Measurements from ENCODE around the gene PAN3. TPM values are rescaled to one million over a fixed set of nuclear protein-coding genes. Genes with fewer than 3 reads are reported as not detected.
A peak's percentile ranks its signal among the peaks of the same experiment; 100 is the strongest.

PAN3 gene
- total RNA-seq, 1 experiment from 2014 or later = 48.5 TPM

DNA sequence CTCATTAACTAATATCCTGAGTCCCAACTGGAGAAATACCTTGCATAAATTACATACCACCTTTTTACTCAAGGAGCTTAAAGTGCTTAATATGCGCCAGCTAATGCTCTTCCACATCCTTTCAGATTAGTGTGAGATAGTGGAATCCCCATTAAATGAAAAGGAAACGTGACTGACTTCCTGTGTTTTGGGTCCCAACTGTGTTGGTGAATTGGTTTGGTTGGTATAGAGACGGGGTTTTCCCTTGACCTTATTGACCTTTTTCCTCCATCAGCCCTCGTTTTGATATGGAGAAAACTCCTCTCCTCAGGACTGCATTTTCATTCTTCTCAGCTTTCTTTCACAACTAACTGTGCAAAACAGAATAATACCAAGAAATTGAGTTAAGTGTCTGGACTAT is 163.5 kb downstream of the PAN3 start:
- H3K4me1 Mint-ChIP-seq = peaks cover 45 to 51% of the 10 kb centered on the region in 2 experiments

More for the DNA sequence above, 163.5 kb downstream of the PAN3 start:
- Mint-ChIP-seq H3K36me3 (ENCODE audit: insufficient read depth in 1 of 3, low read depth in 3 of 3) (peaks cover 16 to 24% (median 21%) of the 10 kb centered on the region in 3 experiments; a peak in 6 of 7 replicates), H3K9me3 (no peaks in the 10 kb centered on the region; a peak in 1 of 5 replicates), H3K27ac (peak overlapping the region in 1 of 3 experiments; percentile 4; a peak in 2 of 7 replicates), H3K27me3 (ENCODE audit: low read depth) (no peaks in the 10 kb centered on the region; the same call in 1 of the 2 replicates), H3K4me3 (peak overlapping the region in 1 of 2 experiments; percentile 19; a peak in 1 of 5 replicates)
- TF ChIP-seq, protein P1, sequence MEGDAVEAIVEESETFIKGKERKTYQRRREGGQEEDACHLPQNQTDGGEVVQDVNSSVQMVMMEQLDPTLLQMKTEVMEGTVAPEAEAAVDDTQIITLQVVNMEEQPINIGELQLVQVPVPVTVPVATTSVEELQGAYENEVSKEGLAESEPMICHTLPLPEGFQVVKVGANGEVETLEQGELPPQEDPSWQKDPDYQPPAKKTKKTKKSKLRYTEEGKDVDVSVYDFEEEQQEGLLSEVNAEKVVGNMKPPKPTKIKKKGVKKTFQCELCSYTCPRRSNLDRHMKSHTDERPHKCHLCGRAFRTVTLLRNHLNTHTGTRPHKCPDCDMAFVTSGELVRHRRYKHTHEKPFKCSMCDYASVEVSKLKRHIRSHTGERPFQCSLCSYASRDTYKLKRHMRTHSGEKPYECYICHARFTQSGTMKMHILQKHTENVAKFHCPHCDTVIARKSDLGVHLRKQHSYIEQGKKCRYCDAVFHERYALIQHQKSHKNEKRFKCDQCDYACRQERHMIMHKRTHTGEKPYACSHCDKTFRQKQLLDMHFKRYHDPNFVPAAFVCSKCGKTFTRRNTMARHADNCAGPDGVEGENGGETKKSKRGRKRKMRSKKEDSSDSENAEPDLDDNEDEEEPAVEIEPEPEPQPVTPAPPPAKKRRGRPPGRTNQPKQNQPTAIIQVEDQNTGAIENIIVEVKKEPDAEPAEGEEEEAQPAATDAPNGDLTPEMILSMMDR (conservative IDR thresholded peaks at IDR 0.05) = no peak
- H4K8ac ChIP-seq (replicated peaks; ENCODE audit: insufficient read length, low read depth, low read length) = no peak overlapping the region
- H4K91ac ChIP-seq (ENCODE audit: insufficient read length, low read depth, low read length) = no peak overlapping the region
- no peak overlapping the region for H2BK15ac ChIP-seq (ENCODE audit: low read depth, low read length)
- peaks cover 5% of the 10 kb centered on the region; the same call in 1 of the 2 replicates for H3K4me1 ChIP-seq (ENCODE audit: insufficient read depth, low read length)
- H3K27me3 ChIP-seq (ENCODE audit: insufficient read depth, low read length) = no peaks in the 10 kb centered on the region
- H3K23ac ChIP-seq (ENCODE audit: insufficient read length, low read depth, low read length) = no peak overlapping the region
- no peak overlapping the region for H3K4me2 ChIP-seq (ENCODE audit: insufficient read depth, insufficient read length, low read length)
- no peak overlapping the region for H3K4ac ChIP-seq (ENCODE audit: low read depth, low read length)
- no peak for DNase-seq
- H4K5ac ChIP-seq (ENCODE audit: insufficient read length, low read depth, low read length) = no peak overlapping the region
- no peaks in the 10 kb centered on the region for H3K9me3 ChIP-seq (ENCODE audit: control insufficient read depth, low read depth, low read length)
- no peaks in the 10 kb centered on the region for H3K79me2 ChIP-seq (ENCODE audit: insufficient read depth, low read length)
- H2BK12ac ChIP-seq (ENCODE audit: insufficient read length, low read depth, low read length) = no peak overlapping the region
- H3K14ac ChIP-seq (ENCODE audit: insufficient read depth, low read length) = no peak overlapping the region
- H3K18ac ChIP-seq (ENCODE audit: insufficient read length, low read depth, low read length) = no peak overlapping the region
- H3K27ac ChIP-seq (ENCODE audit: insufficient read length, low read depth, low read length) = no peak overlapping the region
- no peak overlapping the region for H2BK120ac ChIP-seq (ENCODE audit: low read depth, low read length, poor library complexity, severe bottlenecking)
- no peak overlapping the region for H2BK5ac ChIP-seq (ENCODE audit: insufficient read length, low read length)
- no peak overlapping the region for H3T11ph ChIP-seq (ENCODE audit: low read length)
- H3K79me1 ChIP-seq (ENCODE audit: insufficient read depth, low read depth, low read length, poor library complexity, severe bottlenecking) = no peaks in the 10 kb centered on the region
- no peak overlapping the region for H3K56ac ChIP-seq (ENCODE audit: insufficient read length, low read depth, low read length)
- no peaks in the 10 kb centered on the region for H4K20me1 ChIP-seq (ENCODE audit: control insufficient read depth, insufficient read depth, insufficient read length)
- no peak overlapping the region for H3K9ac ChIP-seq (ENCODE audit: extremely low read depth, insufficient read length, low read length)
- H2AFZ ChIP-seq (ENCODE audit: low read length) = no peak overlapping the region
- no peak overlapping the region for H2AK5ac ChIP-seq (ENCODE audit: insufficient read length, low read length)
- no peaks in the 10 kb centered on the region for H3K23me2 ChIP-seq (ENCODE audit: insufficient read length, low read depth, low read length, poor library complexity, severe bottlenecking)
- H2BK20ac ChIP-seq (ENCODE audit: low read depth, low read length, poor library complexity, severe bottlenecking) = no peak overlapping the region
- no CpG with 5 or more reads among the region's 4 CpGs for WGBS (ENCODE audit: extremely low coverage, insufficient read length, low lambda C conversion rate)
